PC-3 (cell line): ENCODE data around the gene MACROD1. TPM values are rescaled to one million over a fixed set of nuclear protein-coding genes. Genes with fewer than 3 reads are reported as not detected.

ENCODE experiments used
- ATAC-seq: fragments of 200-7000 bp; cut with Tn5 transposase; 2 replicates; pipeline ENCODE4 v1.9.1; 2020; ENCODE audit warnings: mild to moderate bottlenecking, moderate library complexity
- Bru-seq: library from RNA; stranded (reverse); fragments of 400-500 nt; gene quantifications from one replicate; lab custom pipeline; 2021; lab: Mats Ljungman, UMichigan
- BruChase-seq, 2 experiments: library from RNA; stranded (reverse); fragments of 400-500 nt; gene quantifications; one replicate each; lab custom pipeline; 2021; lab: Mats Ljungman, UMichigan
- BruUV-seq: library from RNA; stranded (reverse); fragments of 400-500 nt; replicated peaks from 2 replicates; lab custom pipeline; 2021; lab: Mats Ljungman, UMichigan
- CTCF ChIA-PET: fragments of 300-600 bp; sonication (Branson Sonifier 250); formaldehyde crosslinking; loops from one replicate; lab custom pipeline; 2022; ENCODE audit warnings: antibody characterized with exemption; lab: Charles Lee
- POLR2A ChIA-PET: fragments of 300-600 bp; sonication (Branson Sonifier 250); formaldehyde crosslinking; loops from one replicate; lab custom pipeline; 2022; ENCODE audit warnings: antibody characterized with exemption; ENCODE audit not compliant: unreplicated experiment; lab: Charles Lee
- DNase-seq: peaks from one replicate; pipeline ENCODE4 v3.0.0-alpha.2; 2015
- H2AFZ ChIP-seq: fragments of 300-600 bp; sonication (generic); 2 replicates; pipeline ENCODE4 v1.6.0; 2016; ENCODE audit warnings: antibody characterized with exemption, low read length
- H3F3A ChIP-seq: fragments of 300-600 bp; sonication (generic); one replicate; pipeline ENCODE4 v1.6.0; 2017; ENCODE audit warnings: antibody characterized with exemption, low read length, control low read depth, mild to moderate bottlenecking; ENCODE audit not compliant: unreplicated experiment
- H3K27ac ChIP-seq: fragments of 300-600 bp; sonication (generic); 2 replicates; pipeline ENCODE4 v1.5.1; 2016; ENCODE audit warnings: mild to moderate bottlenecking, low read length
- H3K27me3 ChIP-seq: fragments of 300-600 bp; sonication (generic); 2 replicates; pipeline ENCODE4 v1.6.1; 2016; ENCODE audit warnings: low read length, mixed read lengths
- H3K36me3 ChIP-seq: fragments of 300-600 bp; sonication (generic); 2 replicates; pipeline ENCODE4 v1.6.1; 2016; ENCODE audit warnings: low read depth, mixed run types, low read length, mixed read lengths
- H3K4me1 ChIP-seq: fragments of 300-600 bp; sonication (generic); 2 replicates; pipeline ENCODE4 v1.5.1; 2016; ENCODE audit warnings: low read length; ENCODE audit not compliant: insufficient read depth
- H3K4me2 ChIP-seq: fragments of 300-600 bp; sonication (generic); 2 replicates; pipeline ENCODE4 v1.6.0; 2016; ENCODE audit warnings: low read length
- H3K4me3 ChIP-seq: fragments of 300-600 bp; sonication (generic); 2 replicates; pipeline ENCODE4 v1.5.1; 2016; ENCODE audit warnings: mild to moderate bottlenecking, low read length, mixed read lengths
- H3K79me2 ChIP-seq: fragments of 300-600 bp; sonication (generic); 2 replicates; pipeline ENCODE4 v1.6.1; 2017; ENCODE audit warnings: low read length, mixed read lengths
- H3K9ac ChIP-seq: fragments of 300-600 bp; sonication (generic); 2 replicates; pipeline ENCODE4 v1.6.0; 2016; ENCODE audit warnings: mild to moderate bottlenecking, low read length
- H3K9me2 ChIP-seq: fragments of 300-600 bp; sonication (generic); replicated peaks from 2 replicates; pipeline ENCODE4 v1.6.1; 2016; ENCODE audit warnings: mixed run types, low read length, mixed read lengths
- H3K9me3 ChIP-seq: fragments of 300-600 bp; sonication (generic); 2 replicates; pipeline ENCODE4 v1.6.1; 2016; ENCODE audit warnings: low read length, mixed read lengths
- H4K20me1 ChIP-seq: fragments of 300-600 bp; sonication (generic); 2 replicates; pipeline ENCODE4 v1.6.1; 2016; ENCODE audit warnings: low read length, mixed read lengths
- EZH2 ChIP-seq: fragments of 300-600 bp; sonication (generic); IDR thresholded peaks from one replicate; pipeline ENCODE4 v1.6.1; 2017; ENCODE audit warnings: antibody characterized with exemption, mild to moderate bottlenecking, low read length; ENCODE audit not compliant: unreplicated experiment
- EZH2phosphoT487 ChIP-seq: fragments of 300-600 bp; sonication (generic); IDR thresholded peaks from 2 replicates; pipeline ENCODE4 v1.6.1; 2018; ENCODE audit warnings: mild to moderate bottlenecking, antibody characterized with exemption, low read length, borderline replicate concordance
- intact Hi-C: fragments of 100-400 bp; cut with micrococcal nuclease; formaldehyde crosslinking; loops from 2 replicates; pipeline ENCODE4 v1.9.0; 2023
- long read RNA-seq: library from polyadenylated mRNA; unstranded; transcript quantifications from one replicate; pipeline ENCODE4 v2.0.0, GENCODE V29; 2021; ENCODE audit not compliant: unreplicated experiment
- total RNA-seq: library from RNA; depleted of rRNA; stranded (reverse); fragments of >200 nt; gene quantifications from 2 replicates; pipeline ENCODE4 v1.2.3, GENCODE V29; 2014; rRNA removed
- TF ChIP-seq, protein P1 (sequence below): fragments of 300-600 bp; sonication (generic); conservative IDR thresholded peaks from 2 replicates; pipeline ENCODE4 v1.5.1; 2017; ENCODE audit warnings: antibody characterized with exemption, low read depth, mild to moderate bottlenecking, low read length

MACROD1 gene, protein sequence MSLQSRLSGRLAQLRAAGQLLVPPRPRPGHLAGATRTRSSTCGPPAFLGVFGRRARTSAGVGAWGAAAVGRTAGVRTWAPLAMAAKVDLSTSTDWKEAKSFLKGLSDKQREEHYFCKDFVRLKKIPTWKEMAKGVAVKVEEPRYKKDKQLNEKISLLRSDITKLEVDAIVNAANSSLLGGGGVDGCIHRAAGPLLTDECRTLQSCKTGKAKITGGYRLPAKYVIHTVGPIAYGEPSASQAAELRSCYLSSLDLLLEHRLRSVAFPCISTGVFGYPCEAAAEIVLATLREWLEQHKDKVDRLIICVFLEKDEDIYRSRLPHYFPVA
- total RNA-seq, result 71.4 and 77.1 TPM in 2 replicates
- Bru-seq, nascent RNA, result percentile 61 among the genes with signal in this experiment
- BruChase-seq, experiment 1, labeled RNA remaining after a 6-hour chase, result percentile 67 among the genes with signal in this experiment
- BruChase-seq, experiment 2, labeled RNA remaining after a 2-hour chase, result percentile 63 among the genes with signal in this experiment
- long read RNA-seq, transcript MACROD1-201 (11 exons, 1,205 nt), result major isoform, 54 of 92 reads
- long read RNA-seq, partial matches to known transcripts, result 7 of 92 reads
- long read RNA-seq, other reads (novel, unspliced or antisense), result 26 of 92 reads

DNA sequence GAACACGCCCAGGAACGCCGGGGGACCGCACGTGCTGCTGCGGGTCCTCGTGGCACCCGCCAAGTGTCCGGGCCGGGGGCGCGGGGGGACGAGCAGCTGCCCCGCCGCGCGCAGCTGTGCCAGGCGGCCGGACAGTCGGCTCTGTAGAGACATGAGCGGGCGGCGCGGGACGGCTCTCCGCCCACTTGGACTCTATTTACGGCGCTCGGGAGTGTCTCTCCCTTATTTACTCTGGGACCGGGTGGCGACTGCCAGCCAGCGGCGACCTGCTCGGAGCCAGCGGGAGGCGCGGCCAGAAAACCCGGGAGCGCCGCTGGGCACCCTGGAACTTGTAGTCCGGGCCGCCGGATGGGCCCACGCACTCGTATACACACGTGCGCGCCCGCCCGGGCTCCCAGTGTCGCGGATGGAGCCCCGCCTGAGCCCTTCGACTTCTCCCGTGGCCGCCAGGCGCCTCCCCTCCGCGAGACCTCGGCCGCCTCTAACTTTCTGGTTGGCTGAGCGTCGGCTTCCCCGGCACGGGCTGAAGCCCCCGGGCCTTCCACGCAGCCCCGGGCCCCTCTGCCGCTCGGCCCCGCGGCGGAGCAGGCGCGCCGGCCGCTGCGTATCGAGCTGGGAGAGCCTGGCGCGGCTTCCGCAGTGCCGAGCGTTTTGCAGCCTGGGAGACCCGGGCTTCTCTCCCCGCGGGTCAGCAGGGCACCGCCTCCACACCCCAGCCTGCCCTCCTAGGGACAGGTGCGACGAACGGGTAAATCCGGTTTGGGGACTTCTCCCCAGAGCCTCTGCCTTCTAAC, at the start of gene MACROD1:
MACROD1 (minus strand) TSS at position 272 of the 794 bp plus-strand sequence; CDS start at position 153, 119 bp downstream.
- TF ChIP-seq EZH2, result no peak
- no peak for TF ChIP-seq EZH2phosphoT487
- TF ChIP-seq, protein P1, sequence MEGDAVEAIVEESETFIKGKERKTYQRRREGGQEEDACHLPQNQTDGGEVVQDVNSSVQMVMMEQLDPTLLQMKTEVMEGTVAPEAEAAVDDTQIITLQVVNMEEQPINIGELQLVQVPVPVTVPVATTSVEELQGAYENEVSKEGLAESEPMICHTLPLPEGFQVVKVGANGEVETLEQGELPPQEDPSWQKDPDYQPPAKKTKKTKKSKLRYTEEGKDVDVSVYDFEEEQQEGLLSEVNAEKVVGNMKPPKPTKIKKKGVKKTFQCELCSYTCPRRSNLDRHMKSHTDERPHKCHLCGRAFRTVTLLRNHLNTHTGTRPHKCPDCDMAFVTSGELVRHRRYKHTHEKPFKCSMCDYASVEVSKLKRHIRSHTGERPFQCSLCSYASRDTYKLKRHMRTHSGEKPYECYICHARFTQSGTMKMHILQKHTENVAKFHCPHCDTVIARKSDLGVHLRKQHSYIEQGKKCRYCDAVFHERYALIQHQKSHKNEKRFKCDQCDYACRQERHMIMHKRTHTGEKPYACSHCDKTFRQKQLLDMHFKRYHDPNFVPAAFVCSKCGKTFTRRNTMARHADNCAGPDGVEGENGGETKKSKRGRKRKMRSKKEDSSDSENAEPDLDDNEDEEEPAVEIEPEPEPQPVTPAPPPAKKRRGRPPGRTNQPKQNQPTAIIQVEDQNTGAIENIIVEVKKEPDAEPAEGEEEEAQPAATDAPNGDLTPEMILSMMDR, result no peak
- Histone ChIP-seq H3K9me3 (no peaks in the 10 kb centered on the region), H3K4me1 (peaks cover 21% of the 10 kb centered on the region), H3K36me3 (peaks cover 5% of the 10 kb centered on the region), H2AFZ (peak within 1 kb of the TSS; percentile 74), H3F3A (no peaks in the 10 kb centered on the region), H4K20me1 (0 out of 2 replicates have a peak, but pooled peaks cover 7% of the 10 kb centered on the region), H3K4me2 (peak within 1 kb of the TSS; percentile 90), H3K27ac (peak within 1 kb of the TSS; percentile 76), H3K9me2 (no peaks in the 10 kb centered on the region), H3K4me3 (peak within 1 kb of the TSS; percentile 71), H3K79me2 (peaks cover 33% of the 10 kb centered on the region), H3K9ac (peak within 1 kb of the TSS; percentile 88), H3K27me3 (no peaks in the 10 kb centered on the region)
- CTCF ChIA-PET, result interaction anchor here (0.6 to 1.2 kb wide), 2 partner anchors 20 to 358 kb away, joined by 3 to 4 read pairs; partner anchors contain the start of gene STIP1
- DNase-seq (peak; percentile 96), ATAC-seq (peak; percentile 89)
- POLR2A ChIA-PET, result interaction anchor here (0.6 to 1.0 kb wide), 2 partner anchors 15 to 565 kb away, joined by 3 read pairs; no protein-coding TSS in a partner anchor
- BruUV-seq, result TSS peak; percentile 45
- intact Hi-C loops, result loop anchor here (2.0 kb wide), 1 partner anchor 19 kb away; no protein-coding TSS in a partner anchor

DNA sequence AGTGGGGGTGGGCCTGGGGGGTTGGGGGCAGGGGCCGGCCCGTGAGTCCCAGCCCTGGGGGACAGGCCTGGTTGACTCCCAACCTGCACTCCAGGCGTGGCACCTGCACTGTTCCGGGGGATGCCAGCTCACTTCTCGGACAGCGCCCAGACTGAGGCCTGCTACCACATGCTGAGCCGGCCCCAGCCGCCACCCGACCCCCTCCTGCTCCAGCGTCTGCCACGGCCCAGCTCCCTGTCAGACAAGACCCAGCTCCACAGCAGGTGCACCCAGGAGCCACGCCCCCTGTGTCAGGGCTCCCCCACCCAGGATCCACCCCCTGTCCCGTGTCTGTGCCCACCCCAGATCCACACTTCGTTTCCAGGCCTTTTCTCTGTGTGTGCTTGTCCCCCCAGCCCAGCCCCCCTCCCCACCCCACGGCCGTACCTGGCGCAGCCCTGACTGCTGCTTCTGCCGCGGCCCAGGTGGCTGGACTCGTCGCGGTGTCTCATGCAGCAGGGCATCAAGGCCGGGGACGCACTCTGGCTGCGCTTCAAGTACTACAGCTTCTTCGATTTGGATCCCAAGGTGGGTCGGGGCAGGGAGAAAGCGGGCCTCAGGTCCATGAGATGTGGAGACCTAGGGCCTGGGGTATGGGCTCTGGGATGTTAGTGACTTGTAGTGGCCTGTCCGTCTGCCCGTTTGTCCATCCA, 45.4 kb upstream of the MACROD1 start:
- BruUV-seq, result no TSS peak
- CTCF ChIA-PET, result interaction anchor here (0.6 kb wide), 1 partner anchor 144 kb away, joined by 4 read pairs; no protein-coding TSS in a partner anchor

More for the DNA sequence above, 45.4 kb upstream of the MACROD1 start:
- Histone ChIP-seq H3F3A (peaks cover 2% of the 10 kb centered on the region), H3K79me2 (no peaks in the 10 kb centered on the region), H2AFZ (no peak overlapping the region), H3K36me3 (peaks cover 8% of the 10 kb centered on the region; the same call in 1 of the 2 replicates), H3K4me2 (no peak overlapping the region), H3K27me3 (no peaks in the 10 kb centered on the region), H3K4me1 (no peaks in the 10 kb centered on the region), H3K9me2 (no peaks in the 10 kb centered on the region), H3K27ac (no peak overlapping the region), H4K20me1 (no peaks in the 10 kb centered on the region), H3K9ac (no peak overlapping the region), H3K4me3 (no peak overlapping the region), H3K9me3 (no peaks in the 10 kb centered on the region)
- ATAC-seq (no peak), DNase-seq (no peak)
- intact Hi-C loops, result no loop called here
- POLR2A ChIA-PET, result no interaction called here
- TF ChIP-seq, protein P1, result no peak
- TF ChIP-seq EZH2phosphoT487 (no peak), EZH2 (no peak)
